HG03060 (cell line): Measurements from ENCODE around the gene PLEKHA6.

Experiments used
- ATAC-seq: cut with Tn5 transposase; IDR thresholded peaks from one replicate; pipeline ENCODE4 v1.9.1; 2021; ENCODE audit warnings: low read depth, moderate number of reproducible peaks; ENCODE audit not compliant: unreplicated experiment

Gene PLEKHA6

DNA sequence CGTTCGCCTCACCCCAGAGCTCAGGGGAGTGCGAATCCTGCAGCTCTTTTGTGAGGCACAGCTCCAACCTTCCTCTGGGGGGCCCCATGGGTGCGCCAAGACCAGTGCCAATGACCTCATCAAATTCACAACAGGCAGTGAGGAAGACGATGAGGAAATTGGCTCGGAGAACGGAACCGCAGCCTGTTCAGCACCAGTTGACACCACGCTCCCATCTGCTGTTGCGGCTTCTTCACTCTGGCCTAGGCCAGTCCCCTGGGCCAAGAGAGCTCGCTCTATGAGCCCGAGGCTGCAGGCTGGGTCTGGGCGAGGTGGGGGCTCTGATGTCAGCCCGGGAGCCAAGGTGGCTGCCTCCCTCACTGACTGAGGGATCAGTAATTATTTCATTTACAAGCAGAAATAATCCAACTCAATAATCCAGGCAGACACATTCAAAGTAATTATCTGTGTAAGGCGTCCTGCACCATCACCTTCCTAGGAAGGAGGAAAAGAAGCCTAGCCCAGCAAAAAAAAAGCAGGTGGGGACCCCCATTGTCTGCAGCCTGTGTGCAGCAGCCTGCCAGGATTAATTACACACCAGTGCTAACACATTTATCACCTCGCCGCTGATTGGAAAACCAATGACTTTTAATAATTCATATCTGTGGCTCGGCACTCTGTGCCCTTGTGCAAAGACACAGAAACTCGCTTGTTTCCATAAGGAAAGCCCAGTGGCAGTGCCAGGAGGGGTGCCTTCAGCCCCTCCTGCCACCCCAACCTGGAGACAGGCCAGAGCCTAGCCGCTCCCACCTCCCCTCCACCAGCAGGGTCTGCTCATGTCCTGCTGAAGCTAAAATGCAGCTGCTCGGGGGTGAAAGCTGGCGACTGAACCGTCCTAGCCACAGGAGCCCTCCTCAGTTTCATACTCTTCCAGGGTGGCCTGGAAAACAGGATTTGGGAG lies 1.9 kb downstream of the PLEKHA6 start:
- ATAC-seq, result no peak

DNA sequence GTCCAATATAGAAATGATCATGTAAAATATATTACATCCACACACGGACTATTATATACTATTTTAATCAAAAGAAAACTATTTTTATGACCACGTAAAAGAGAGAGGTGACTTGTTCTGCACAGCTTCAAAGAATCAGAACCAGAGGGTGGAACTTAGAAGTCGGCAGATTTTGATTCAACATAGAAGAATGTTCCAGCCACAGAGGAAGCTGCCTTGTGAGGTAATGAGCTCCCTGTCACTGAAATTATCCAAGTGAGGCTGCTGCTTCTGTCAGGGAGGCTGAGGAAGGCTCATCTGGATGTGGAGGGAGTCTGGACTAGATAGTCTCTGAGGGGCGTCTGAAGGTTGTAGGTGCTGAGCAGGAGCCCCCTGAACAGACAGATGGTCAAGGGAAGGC lies 2.7 kb downstream of the PLEKHA6 start:
- ATAC-seq, result no peak

DNA sequence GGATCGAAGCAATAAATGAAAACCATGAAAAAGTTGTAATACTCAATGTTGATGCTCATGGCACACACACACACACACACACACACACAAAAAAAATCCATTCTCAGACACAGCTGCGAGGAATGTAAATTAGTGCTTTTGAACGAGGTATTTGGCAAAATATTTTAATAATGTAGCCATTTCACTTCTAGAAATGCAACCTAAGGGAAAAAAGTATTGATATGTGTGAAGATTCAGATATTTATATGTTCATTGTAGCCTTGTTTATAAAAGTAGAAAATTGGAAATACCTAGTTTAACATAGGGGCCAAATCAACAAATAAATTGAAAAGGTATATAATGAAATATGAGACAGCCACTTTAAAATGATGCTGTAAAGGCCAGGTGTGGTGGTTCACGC lies 3.8 kb downstream of the PLEKHA6 start:
- no peak for ATAC-seq

DNA sequence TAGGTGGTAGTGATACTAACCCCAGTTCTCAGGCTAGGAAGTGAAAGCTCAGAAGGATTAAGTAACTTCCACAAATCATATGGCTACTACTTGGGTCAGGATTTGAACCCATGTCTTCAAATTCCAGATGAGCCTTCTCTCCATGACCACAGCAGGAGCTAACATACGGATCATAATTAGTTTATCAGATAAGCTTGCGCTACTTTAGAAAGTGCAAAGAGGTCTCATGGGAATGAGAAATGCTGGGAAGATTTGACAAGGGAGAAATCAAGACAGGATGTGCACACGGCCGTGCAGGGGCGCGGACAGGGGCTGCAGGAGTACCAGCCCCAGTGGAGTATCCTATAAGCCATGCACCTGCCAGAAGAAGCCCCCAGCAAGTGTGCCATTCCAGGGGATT lies 5.2 kb downstream of the PLEKHA6 start:
- no peak for ATAC-seq

DNA sequence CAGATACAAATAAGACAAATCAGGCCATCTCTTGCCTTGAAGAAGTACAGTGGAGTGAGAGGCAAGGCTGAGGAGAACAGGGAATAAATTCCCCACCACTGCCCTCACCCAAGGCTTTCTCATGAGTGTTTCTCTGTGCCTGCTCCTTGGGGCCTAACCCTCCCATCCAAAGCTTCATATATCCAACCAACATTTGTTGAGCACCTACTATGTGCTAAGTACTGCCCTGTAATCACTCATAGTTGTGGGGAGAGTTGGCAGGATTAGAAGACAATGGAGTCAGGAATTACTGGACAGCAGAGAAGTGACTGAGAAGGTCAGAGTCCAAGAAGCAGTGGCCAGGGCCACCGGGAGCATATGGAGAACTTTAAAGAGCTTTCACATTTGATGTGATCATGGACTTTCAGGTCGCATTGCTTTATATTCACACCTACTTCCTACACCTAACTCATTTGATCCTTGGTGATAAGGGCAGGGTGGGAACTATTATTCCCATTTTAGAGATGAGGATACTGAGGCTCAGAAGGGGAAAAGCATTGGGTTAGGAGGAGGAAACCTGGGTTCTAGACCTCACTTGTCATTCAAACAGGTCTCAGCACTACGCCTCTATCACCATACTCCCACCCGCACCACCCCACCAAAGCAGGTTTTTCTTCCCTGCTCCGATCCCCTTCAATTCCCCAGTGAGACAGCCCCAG lies 6.4 kb downstream of the PLEKHA6 start:
- ATAC-seq, result no peak

DNA sequence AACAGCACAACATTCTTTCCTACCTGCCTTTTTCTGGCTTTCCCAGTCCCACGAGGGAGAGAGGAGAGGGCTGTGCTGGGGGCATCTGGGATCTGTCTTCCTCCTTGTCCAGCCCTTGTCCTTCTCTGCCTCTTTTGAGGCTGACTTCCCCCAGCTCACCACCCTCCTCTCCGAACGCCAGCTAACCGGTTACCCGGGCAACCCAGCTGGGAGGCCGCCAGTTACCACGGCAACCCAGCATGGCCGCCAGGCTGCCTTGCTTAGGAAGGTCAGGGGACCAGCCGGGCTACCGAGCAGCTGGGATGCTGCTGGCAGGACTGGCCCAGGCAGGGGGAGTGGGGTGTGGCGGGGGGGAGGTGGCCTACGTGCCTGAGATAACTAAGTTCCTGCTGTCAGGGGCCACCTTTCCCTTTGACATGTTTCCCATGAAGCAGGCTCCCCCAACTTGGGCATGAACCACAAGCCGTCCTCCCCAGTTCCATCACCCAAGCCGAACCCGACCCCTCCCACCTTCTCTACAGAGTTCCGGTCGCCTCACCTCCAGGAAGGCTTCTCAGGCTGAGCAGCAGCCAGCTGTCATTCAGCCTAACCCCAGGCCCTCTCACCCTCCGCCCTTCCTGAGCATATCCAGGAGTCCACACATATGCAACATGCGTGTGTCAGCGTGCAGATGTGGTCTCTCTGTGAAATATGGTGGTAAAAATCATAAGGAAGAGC lies 8.7 kb downstream of the PLEKHA6 start:
- no peak for ATAC-seq

DNA sequence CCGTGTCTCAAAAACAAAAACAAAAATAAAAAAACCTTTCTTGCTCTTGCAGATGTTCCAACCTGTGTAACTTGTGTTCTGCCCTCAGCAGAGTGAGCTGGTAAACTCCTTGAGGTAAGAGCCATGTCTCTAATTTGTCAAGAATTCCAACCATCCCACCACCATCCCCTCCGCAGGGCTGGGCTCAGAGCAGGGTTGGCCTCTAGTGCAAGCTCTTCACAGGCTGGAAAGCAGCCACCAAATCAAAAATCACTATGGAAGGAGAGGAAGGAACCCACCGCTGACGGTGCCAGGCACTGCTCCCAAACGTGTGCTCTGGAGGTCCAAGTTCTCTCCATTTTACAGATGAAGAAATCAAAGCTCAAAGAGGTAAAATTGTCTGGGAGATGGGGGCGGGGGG lies 9.4 kb downstream of the PLEKHA6 start:
- ATAC-seq, result no peak

DNA sequence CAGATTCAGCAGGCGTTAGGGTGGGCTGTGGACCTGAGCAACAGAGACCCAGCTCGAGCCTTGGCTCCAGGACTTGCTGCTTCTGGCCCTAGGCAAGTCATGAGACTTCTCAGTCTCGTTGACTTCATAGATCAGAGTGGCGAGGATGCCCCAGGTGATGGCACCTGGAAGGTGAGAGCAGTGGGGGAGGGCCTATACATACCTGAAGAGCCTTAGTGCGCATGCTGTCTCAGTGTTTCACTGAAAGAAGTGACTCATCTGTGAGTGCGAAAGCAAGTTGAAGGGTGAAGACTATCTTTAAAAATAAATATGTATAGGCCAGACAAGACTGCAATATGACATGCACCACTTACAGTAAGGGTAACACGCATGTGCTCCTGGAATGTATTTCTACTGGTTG lies 10.1 kb downstream of the PLEKHA6 start:
- no peak for ATAC-seq

DNA sequence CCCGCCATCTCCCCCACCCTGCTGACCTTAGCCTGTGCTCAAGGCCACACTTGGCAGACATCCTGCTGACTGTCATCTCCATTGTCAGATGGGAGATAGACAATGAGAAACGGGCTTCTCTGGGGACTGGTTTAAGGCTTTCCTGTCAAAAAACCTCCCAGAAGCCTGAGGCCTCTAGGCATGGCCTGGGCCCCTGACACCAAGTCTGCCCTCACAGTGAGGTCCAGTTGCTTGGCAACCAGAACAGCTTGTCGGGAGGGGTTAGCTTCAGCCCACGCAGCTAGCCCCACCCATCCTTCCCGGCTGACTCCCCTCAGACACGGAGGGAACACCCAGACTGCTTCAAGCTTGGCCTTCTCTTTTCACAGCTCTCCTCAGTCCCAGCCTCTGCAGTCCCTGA lies 11.0 kb downstream of the PLEKHA6 start:
- ATAC-seq, result no peak

DNA sequence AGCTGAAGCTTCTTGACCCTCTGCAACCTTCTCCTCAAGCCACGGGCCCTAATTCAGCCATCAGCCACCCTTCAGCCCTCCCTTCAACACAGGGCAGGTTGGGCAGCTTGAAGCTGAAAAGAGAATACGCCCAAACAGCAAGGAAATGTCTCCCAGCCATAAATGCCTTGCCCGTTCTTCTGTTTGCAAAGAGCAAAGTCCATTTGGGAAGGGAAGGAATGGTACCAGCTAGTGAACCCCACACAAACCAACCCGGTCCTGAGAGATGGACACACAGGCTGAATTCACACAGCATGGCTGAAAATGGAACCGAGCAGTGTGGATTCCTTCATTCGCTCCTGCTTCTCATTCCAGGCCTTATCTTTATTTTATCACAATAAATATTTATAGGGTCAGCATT lies 11.5 kb downstream of the PLEKHA6 start:
- ATAC-seq, result no peak

DNA sequence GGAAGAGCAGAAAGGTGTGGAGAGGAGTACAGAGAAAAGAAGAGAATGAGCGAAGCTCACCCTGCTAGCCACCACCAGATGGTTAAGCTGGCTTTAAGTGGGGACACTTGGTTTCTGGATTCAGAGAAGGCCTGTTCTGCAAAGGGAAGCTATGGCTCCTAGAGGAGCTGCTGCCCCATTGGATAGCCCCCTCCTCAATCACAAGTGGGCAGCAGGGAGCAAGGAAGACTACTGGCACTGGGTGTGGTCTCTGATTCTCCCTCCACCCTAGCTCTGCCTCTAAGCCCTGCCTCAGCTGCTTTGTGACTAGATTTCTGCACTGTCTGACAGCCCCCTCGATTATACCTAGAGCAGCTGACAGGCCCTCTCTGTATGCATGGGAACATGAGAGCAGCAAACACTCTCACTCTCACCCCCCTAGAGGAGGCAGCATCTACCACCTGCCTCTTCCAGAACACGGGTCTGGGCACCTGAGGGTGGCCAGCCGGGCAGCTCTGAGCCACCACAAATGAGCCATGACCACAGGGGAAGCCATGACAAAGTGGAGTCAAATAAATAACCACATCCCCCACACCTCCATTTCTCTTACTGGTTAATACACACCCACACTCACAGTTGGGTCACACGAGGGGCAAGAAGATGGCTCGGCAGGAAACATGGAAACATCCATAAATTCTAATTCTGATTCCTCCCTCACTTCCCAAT lies 13.6 kb downstream of the PLEKHA6 start:
- ATAC-seq, result no peak

DNA sequence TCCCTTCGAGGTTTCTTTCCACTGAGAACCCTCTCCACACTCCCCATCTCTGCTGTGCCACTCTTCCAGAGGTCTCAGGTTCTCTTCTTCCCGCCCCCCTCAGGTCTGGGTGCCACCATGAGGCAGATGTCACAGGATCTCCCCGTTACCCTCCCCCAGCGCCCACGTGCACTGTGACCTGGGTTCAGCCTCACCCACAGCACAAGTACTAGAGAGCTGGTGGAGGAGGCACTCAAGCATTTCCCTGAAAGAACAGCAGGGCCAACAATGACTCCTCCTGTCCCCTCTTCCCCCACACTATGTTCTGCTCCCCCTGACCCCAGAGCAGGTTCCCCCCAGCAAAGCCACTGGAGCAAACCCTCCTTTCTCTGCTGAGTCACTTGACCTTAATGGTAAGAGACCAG lies 14.3 kb downstream of the PLEKHA6 start:
- ATAC-seq, result no peak

DNA sequence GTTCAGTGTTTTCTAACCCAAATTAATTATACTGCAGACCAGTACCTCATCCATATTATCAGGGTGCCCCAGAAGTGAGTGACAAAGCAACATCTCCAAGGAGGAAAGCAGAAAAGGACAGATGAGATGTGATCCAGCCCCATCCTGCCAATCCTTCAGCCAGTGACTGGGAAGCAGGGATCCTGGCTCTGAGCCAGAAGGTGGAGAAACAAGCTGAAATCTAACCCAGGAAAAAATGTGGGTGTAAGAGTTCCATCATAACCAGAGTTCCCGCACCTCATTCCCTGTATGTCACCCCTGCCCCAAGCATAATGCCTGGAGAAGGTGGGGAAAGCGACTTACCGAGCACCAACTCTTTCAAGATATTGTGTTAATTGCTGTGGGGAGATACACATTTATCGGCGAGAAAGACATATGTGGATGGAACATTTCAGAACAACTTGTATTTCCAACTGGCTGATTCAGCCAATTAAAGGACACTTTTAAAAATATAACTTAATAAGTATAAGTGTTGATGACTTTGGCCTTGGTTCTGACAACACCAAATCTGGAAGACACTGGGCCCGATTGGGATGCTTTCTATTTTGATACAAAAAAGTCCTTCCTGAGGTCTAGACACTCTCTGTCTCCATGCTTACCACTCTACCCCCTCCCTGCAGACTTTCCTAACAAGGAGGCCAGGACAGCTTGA lies 14.9 kb downstream of the PLEKHA6 start:
- no peak for ATAC-seq

DNA sequence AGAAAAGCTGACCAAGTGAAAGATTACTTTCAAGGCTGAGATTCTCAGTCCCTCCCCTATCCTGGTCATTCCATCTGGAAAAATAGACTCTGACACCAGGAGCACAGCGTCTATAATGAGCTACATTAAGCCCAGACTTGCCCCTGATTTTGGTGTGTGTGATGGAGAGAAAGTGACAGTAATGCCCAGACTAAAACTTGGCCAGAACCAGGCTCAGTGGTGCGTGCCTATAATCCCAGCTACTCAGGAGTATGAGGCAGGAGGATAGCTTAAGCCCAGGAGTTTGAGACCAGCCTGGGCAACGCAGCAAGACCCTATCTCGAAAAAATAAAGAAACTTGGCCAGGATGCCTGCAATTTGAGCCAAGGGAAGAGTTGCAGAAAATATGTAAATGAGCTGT lies 15.9 kb downstream of the PLEKHA6 start:
- ATAC-seq, result no peak

DNA sequence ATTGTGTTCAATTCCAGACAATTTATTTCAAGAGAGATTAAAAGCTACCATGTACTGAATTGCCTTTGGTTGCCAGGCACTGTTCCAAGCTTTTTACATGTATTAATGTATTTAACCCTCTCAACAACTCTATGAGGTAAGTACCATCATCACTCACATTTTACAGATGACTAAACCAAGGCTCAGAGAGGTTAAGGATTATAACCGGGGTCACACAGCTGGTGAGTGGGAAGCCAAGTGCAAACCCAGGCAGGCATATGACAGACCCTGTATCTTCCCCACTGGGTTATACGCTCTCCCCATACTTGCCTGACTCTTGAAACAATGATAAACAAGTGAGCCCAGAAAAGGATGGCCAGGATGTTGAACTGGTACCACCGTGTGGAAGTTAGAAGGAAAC lies 16.5 kb downstream of the PLEKHA6 start:
- ATAC-seq, result no peak

DNA sequence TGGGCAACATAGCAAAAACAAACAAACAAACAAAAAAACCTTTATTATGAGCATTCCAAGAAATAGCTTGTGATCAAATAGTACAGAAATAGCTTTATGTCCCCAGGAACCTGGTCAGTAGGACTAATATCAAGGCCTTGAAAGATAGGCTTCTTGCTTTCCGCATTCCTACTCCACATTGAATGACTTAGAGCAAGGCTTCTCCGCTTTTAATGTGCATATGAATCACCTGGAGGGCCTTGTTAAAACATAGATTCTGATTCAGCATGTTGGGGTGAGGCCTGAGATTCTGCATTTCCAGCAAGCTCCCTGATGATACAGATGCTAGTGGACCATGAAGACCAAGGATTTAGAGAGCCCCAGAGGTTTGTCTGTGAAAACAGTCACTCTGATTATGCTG lies 17.4 kb downstream of the PLEKHA6 start:
- ATAC-seq, result no peak

DNA sequence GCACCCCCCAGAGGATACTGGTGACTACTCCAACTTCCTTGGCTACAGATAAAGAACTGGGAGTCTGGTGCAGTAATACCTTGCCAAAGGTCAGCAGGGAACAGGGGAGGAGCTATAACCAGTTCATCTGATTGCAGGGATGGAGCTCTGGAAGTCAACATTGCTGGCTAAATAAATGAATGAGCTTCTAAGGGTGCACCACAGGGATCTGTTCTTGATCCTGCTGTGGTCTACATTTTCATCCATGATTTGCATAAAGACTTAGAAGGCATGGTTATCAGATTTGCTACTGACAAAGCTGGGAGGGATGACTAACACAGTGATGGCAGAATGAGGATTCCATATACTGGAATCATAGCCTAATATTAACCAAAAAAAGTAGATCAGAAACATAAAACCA lies 18.3 kb downstream of the PLEKHA6 start:
- no peak for ATAC-seq

DNA sequence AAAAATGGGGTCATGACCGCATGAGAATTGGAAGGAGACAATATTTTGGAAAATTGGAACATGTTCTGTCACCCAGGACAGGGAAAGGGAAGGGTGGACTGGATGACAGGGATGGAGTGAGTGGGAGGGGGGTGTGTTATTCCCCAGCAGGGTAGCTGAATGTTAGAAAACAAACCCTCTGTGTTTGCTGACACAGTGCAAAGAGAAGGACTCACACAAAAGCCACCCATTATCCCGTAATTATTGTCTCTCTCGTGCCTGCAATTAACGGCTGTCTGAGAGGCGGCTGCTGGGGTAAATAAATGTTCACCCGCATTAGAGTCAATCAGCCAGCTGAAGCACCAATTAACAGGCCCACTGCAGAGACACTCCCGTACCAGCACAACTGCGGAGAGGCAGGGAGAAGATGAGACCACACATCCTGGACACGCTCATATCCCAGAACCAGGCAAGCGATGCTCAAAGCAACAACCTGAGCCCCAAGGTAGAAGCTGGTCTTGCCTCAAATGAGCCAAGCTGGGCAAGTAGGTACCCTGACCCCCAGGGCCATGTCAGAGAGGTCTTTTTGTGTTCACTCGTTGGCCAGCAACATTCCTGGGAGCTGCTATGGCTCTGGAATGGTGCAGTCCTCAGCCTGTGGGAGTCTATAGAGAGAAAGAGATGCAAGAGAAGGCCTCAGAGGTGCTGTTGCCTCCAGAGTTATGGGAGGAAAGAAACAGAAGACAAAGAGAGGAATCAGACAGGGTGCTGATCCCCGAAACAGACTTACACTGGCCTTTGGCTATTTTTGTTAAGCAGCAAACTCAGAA lies 19.4 kb downstream of the PLEKHA6 start:
- ATAC-seq, result no peak

DNA sequence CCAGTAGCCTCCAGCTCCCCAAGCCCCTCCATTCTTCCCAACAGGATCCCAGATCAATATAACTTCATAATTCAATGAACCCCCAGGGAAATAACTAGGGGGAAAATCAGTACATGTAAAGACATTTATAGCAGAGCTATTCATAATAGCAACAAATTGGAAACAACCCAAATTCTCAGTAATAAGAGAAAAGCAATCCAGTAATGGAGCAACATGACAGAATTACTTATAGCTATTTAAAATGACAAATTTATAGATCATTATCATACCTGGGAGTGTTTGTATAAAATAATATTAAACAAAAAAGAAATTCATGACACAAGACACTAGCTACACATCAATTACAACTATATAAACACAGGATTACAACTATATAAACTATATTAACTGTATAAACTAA lies 20.2 kb downstream of the PLEKHA6 start:
- no peak for ATAC-seq
